Mononuclear cell (primary cell): ENCODE measurements around the gene ZNF236. TPM values are rescaled to one million over a fixed set of nuclear protein-coding genes. Genes with fewer than 3 reads are reported as not detected.

Source experiments
- H3K27me3 ChIP-seq: 2 replicates; pipeline ENCODE4 v1.6.0; 2011; ENCODE audit warnings: low read length, control low read depth; ENCODE audit not compliant: insufficient read depth
- H3K4me1 ChIP-seq: 2 replicates; pipeline ENCODE4 v1.5.1; 2011; ENCODE audit warnings: mild to moderate bottlenecking, low read length, control low read depth; ENCODE audit not compliant: insufficient read depth
- H3K4me3 ChIP-seq: 2 replicates; pipeline ENCODE4 v1.5.1; 2011; ENCODE audit warnings: mild to moderate bottlenecking, low read length, moderate library complexity
- H3K9me3 ChIP-seq: 2 replicates; pipeline ENCODE4 v1.5.1; 2011; ENCODE audit warnings: low read depth, mild to moderate bottlenecking, control low read depth, low read length
- total RNA-seq: library from RNA; depleted of rRNA; stranded (reverse); fragments of >200 nt; gene quantifications from one replicate; pipeline ENCODE4 v1.2.3, GENCODE V29; 2012

Gene ZNF236
- total RNA-seq, 1 donor = 21.4 TPM

- Histone ChIP-seq H3K4me3 (no peak overlapping the region), H3K4me1 (no peaks in the 10 kb centered on the region), H3K9me3 (no peaks in the 10 kb centered on the region), H3K27me3 (no peaks in the 10 kb centered on the region)
Measured at GRCh38 chr18:76835380-76835779, 13.0 kb downstream of the ZNF236 start.

- no peak overlapping the region for H3K4me3 ChIP-seq
- no peaks in the 10 kb centered on the region for H3K9me3 ChIP-seq
- H3K4me1 ChIP-seq = no peaks in the 10 kb centered on the region
- H3K27me3 ChIP-seq = no peaks in the 10 kb centered on the region
Measured at GRCh38 chr18:76837071-76837470, 14.7 kb downstream of the ZNF236 start.

- Histone ChIP-seq H3K4me1 (no peaks in the 10 kb centered on the region), H3K27me3 (no peaks in the 10 kb centered on the region), H3K4me3 (no peak overlapping the region), H3K9me3 (no peaks in the 10 kb centered on the region)
Measured at GRCh38 chr18:76838182-76838581, 15.8 kb downstream of the ZNF236 start.

- H3K4me1 ChIP-seq = no peaks in the 10 kb centered on the region
- H3K9me3 ChIP-seq = no peaks in the 10 kb centered on the region
- H3K27me3 ChIP-seq = no peaks in the 10 kb centered on the region
- H3K4me3 ChIP-seq = no peak overlapping the region
Measured at GRCh38 chr18:76839086-76839794, 16.9 kb downstream of the ZNF236 start.

- no peaks in the 10 kb centered on the region for H3K27me3 ChIP-seq
- no peaks in the 10 kb centered on the region for H3K4me1 ChIP-seq
- H3K4me3 ChIP-seq = no peak overlapping the region
- no peaks in the 10 kb centered on the region for H3K9me3 ChIP-seq
Measured at GRCh38 chr18:76842837-76843530, 20.6 kb downstream of the ZNF236 start.

GRCh38 chr18:76844144-76844543 is 21.8 kb downstream of the ZNF236 start:
- no peaks in the 10 kb centered on the region for H3K9me3 ChIP-seq

GRCh38 chr18:76844742-76845477 is 22.6 kb downstream of the ZNF236 start:
- H3K27me3 ChIP-seq = no peaks in the 10 kb centered on the region
- no peak overlapping the region for H3K4me3 ChIP-seq
- H3K4me1 ChIP-seq = no peaks in the 10 kb centered on the region
- no peaks in the 10 kb centered on the region for H3K9me3 ChIP-seq

More at GRCh38 chr18:76844144-76844543, 21.8 kb downstream of the ZNF236 start:
- Histone ChIP-seq H3K4me1 (no peaks in the 10 kb centered on the region), H3K27me3 (no peaks in the 10 kb centered on the region), H3K4me3 (no peak overlapping the region)

- no peaks in the 10 kb centered on the region for H3K4me1 ChIP-seq
- no peaks in the 10 kb centered on the region for H3K27me3 ChIP-seq
- no peaks in the 10 kb centered on the region for H3K9me3 ChIP-seq
- H3K4me3 ChIP-seq = no peak overlapping the region
Measured at GRCh38 chr18:76846217-76846616, 23.9 kb downstream of the ZNF236 start.

GRCh38 chr18:76847916-76848315 is 25.6 kb downstream of the ZNF236 start:
- H3K4me1 ChIP-seq = no peaks in the 10 kb centered on the region
- no peaks in the 10 kb centered on the region for H3K27me3 ChIP-seq
- H3K9me3 ChIP-seq = no peaks in the 10 kb centered on the region
- H3K4me3 ChIP-seq = no peak overlapping the region

GRCh38 chr18:76850112-76850511 is 27.8 kb downstream of the ZNF236 start:
- H3K27me3 ChIP-seq = no peaks in the 10 kb centered on the region
- no peak overlapping the region for H3K4me3 ChIP-seq
- no peaks in the 10 kb centered on the region for H3K4me1 ChIP-seq
- H3K9me3 ChIP-seq = no peaks in the 10 kb centered on the region

- Histone ChIP-seq H3K4me3 (no peak overlapping the region), H3K4me1 (no peaks in the 10 kb centered on the region), H3K9me3 (no peaks in the 10 kb centered on the region), H3K27me3 (no peaks in the 10 kb centered on the region)
Measured at GRCh38 chr18:76855594-76855993, 33.2 kb downstream of the ZNF236 start.

- Histone ChIP-seq H3K9me3 (no peaks in the 10 kb centered on the region), H3K4me1 (no peaks in the 10 kb centered on the region), H3K27me3 (no peaks in the 10 kb centered on the region), H3K4me3 (no peak overlapping the region)
Measured at GRCh38 chr18:76857476-76857875, 35.1 kb downstream of the ZNF236 start.

- Histone ChIP-seq H3K4me1 (no peaks in the 10 kb centered on the region), H3K4me3 (no peak overlapping the region), H3K9me3 (no peaks in the 10 kb centered on the region), H3K27me3 (no peaks in the 10 kb centered on the region)
Measured at GRCh38 chr18:76859474-76860339, 37.4 kb downstream of the ZNF236 start.

- Histone ChIP-seq H3K27me3 (no peaks in the 10 kb centered on the region), H3K4me1 (no peaks in the 10 kb centered on the region), H3K9me3 (no peaks in the 10 kb centered on the region), H3K4me3 (no peak overlapping the region)
Measured at GRCh38 chr18:76860411-76860810, 38.1 kb downstream of the ZNF236 start.

- Histone ChIP-seq H3K27me3 (no peaks in the 10 kb centered on the region), H3K9me3 (no peaks in the 10 kb centered on the region), H3K4me1 (no peaks in the 10 kb centered on the region), H3K4me3 (no peak overlapping the region)
Measured at GRCh38 chr18:76866666-76867065, 44.3 kb downstream of the ZNF236 start.
